Panc1 (cell line): ENCODE measurements around the gene SEC11C.

Source experiments
- CTCF ChIP-seq: fragments of 450-650 bp; IDR thresholded peaks from 2 replicates; pipeline ENCODE4 v1.5.1; 2017; ENCODE audit warnings: mild to moderate bottlenecking
- POLR2AphosphoS5 ChIP-seq: IDR thresholded peaks from 2 replicates; pipeline ENCODE4 v1.6.1; 2012; ENCODE audit warnings: mild to moderate bottlenecking, low read depth, low read length, moderate library complexity
- REST ChIP-seq, 2 experiments: IDR thresholded peaks; 2 replicates each; pipeline ENCODE4 v1.6.1; 2011 to 2012; ENCODE audit warnings: low read depth in 2 of 2, control low read depth in 1 of 2, low read length in 1 of 2, mild to moderate bottlenecking in 1 of 2, moderate library complexity in 1 of 2; ENCODE audit not compliant: insufficient read depth in 1 of 2
- SIN3A ChIP-seq: IDR thresholded peaks from 2 replicates; pipeline ENCODE4 v1.6.1; 2012; ENCODE audit warnings: low read depth, mild to moderate bottlenecking, low read length, moderate library complexity, borderline replicate concordance; ENCODE audit not compliant: insufficient read depth
- TCF7L2 ChIP-seq: IDR thresholded peaks from 2 replicates; pipeline ENCODE4 v1.6.1; 2011; ENCODE audit warnings: mild to moderate bottlenecking, low read depth, low read length, inconsistent platforms

GRCh38 chr18:59129951-59130703 lies 9.6 kb upstream of the SEC11C start:
- TF ChIP-seq CTCF: no peak
- TF ChIP-seq POLR2AphosphoS5: no peak
- no peak for TF ChIP-seq TCF7L2
- TF ChIP-seq REST (IDR thresholded peaks at IDR 0.05; ENCODE audit: insufficient read depth in 1 of 2, low read depth in 2 of 2, low read length in 1 of 2): no peak
- TF ChIP-seq SIN3A: no peak
